DOHH2 (cell line): ENCODE data around the gene TMEM151A.

Experiments used
- CTCF ChIP-seq: fragments of 200-600 bp; sonication (generic); IDR thresholded peaks from one replicate; pipeline ENCODE4 v1.5.1; 2014; ENCODE audit warnings: antibody characterized with exemption, mild to moderate bottlenecking, low read depth, low read length; ENCODE audit not compliant: poor library complexity, severe bottlenecking
- EZH2phosphoT487 ChIP-seq: fragments of 200-600 bp; sonication (generic); IDR thresholded peaks from 2 replicates; pipeline ENCODE4 v1.6.1; 2017; ENCODE audit warnings: borderline replicate concordance, mild to moderate bottlenecking, antibody characterized with exemption, low read length, moderate library complexity, mixed read lengths

GRCh38 chr11:66291706-66292542, at the start of gene TMEM151A:
- TF ChIP-seq CTCF (no peak), EZH2phosphoT487 (no peak)
